GM23338 (cell line): ENCODE measurements around the gene TBC1D10B. TPM values are rescaled to one million over a fixed set of nuclear protein-coding genes. Genes with fewer than 3 reads are reported as not detected.

Source experiments
- ATAC-seq: fragments of 200-7000 bp; cut with Tn5 transposase; 3 replicates; pipeline ENCODE4 v1.9.1; 2020
- DNase-seq: peaks from one replicate; pipeline ENCODE4 v3.0.0-alpha.2; 2015; ENCODE audit warnings: low spot score
- H2AFZ ChIP-seq: fragments of 200-600 bp; sonication (generic); 2 replicates; pipeline ENCODE4 v1.8.0; 2016; ENCODE audit warnings: antibody characterized with exemption, mild to moderate bottlenecking, moderate library complexity
- H3F3A ChIP-seq: fragments of 200-600 bp; sonication (generic); replicated peaks from 2 replicates; pipeline ENCODE4 v1.8.0; 2017; ENCODE audit warnings: antibody characterized with exemption, mixed run types, low read depth
- H3K27ac ChIP-seq: fragments of 200-600 bp; sonication (generic); 2 replicates; pipeline ENCODE4 v1.6.1; 2016; ENCODE audit warnings: low read depth
- H3K27me3 ChIP-seq: fragments of 200-600 bp; sonication (generic); 2 replicates; pipeline ENCODE4 v1.8.0; 2016; ENCODE audit warnings: mild to moderate bottlenecking, mixed run types, moderate library complexity; ENCODE audit not compliant: insufficient read depth
- H3K36me3 ChIP-seq: fragments of 200-600 bp; sonication (generic); 2 replicates; pipeline ENCODE4 v1.8.0; 2016; ENCODE audit warnings: mild to moderate bottlenecking; ENCODE audit not compliant: insufficient read depth
- H3K4me1 ChIP-seq: fragments of 200-600 bp; sonication (generic); 2 replicates; pipeline ENCODE4 v1.8.0; 2016; ENCODE audit warnings: mild to moderate bottlenecking, moderate library complexity; ENCODE audit not compliant: insufficient read depth
- H3K4me2 ChIP-seq: fragments of 200-600 bp; sonication (generic); 2 replicates; pipeline ENCODE4 v1.7.1; 2017; ENCODE audit warnings: mixed run types
- H3K4me3 ChIP-seq: fragments of 200-600 bp; sonication (generic); 2 replicates; pipeline ENCODE4 v1.6.1; 2016; ENCODE audit warnings: mixed run types
- H3K79me2 ChIP-seq: fragments of 200-600 bp; sonication (generic); replicated peaks from 2 replicates; pipeline ENCODE4 v1.8.0; 2017; ENCODE audit warnings: mild to moderate bottlenecking; ENCODE audit not compliant: insufficient read depth
- H3K9me2 ChIP-seq: fragments of 200-600 bp; sonication (generic); 2 replicates; pipeline ENCODE4 v1.8.0; 2017; ENCODE audit not compliant: insufficient read depth
- H4K20me1 ChIP-seq: fragments of 200-600 bp; sonication (generic); replicated peaks from 2 replicates; pipeline ENCODE4 v1.8.0; 2017; ENCODE audit warnings: mild to moderate bottlenecking; ENCODE audit not compliant: insufficient read depth
- H3K27ac Mint-ChIP-seq: 2 replicates; pipeline ENCODE4 v1.8.0; 2020; ENCODE audit warnings: inconsistent platforms, mild to moderate bottlenecking, moderate library complexity, mixed read lengths
- H3K27me3 Mint-ChIP-seq: 3 replicates; pipeline ENCODE4 v1.8.0; 2022; ENCODE audit warnings: low read depth, mild to moderate bottlenecking, moderate library complexity, mixed read lengths, inconsistent platforms; ENCODE audit not compliant: insufficient read depth, poor library complexity
- H3K36me3 Mint-ChIP-seq: 3 replicates; pipeline ENCODE4 v1.8.0; 2021; ENCODE audit warnings: low read depth, mild to moderate bottlenecking, inconsistent platforms, moderate library complexity, mixed read lengths
- H3K4me1 Mint-ChIP-seq: 3 replicates; pipeline ENCODE4 v1.8.0; 2020; ENCODE audit warnings: mild to moderate bottlenecking, inconsistent platforms, mixed read lengths
- H3K4me3 Mint-ChIP-seq: 3 replicates; pipeline ENCODE4 v1.8.0; 2021; ENCODE audit warnings: moderate library complexity, mild to moderate bottlenecking, inconsistent platforms, mixed read lengths
- H3K9me3 Mint-ChIP-seq: 3 replicates; pipeline ENCODE4 v1.8.0; 2020; ENCODE audit warnings: moderate library complexity, mild to moderate bottlenecking, inconsistent platforms, mixed read lengths
- CREB1 ChIP-seq: fragments of 250-450 bp; sonication (Bioruptor Pico); IDR thresholded peaks from 2 replicates; pipeline ENCODE4 v1.5.0; 2020; ENCODE audit warnings: low read depth, mild to moderate bottlenecking, moderate library complexity
- ZNF331 ChIP-seq: fragments of 250-450 bp; sonication (Bioruptor Pico); IDR thresholded peaks from 2 replicates; pipeline ENCODE4 v1.5.0; 2020; ENCODE audit warnings: low read depth, mild to moderate bottlenecking, moderate library complexity
- polyA plus RNA-seq: library from polyadenylated mRNA; unstranded; fragments of >200 nt; fragmentation: Nextera tagmentation; extraction: Ambion mirVana; gene quantifications from 2 replicates; pipeline ENCODE4 v1.2.1, GENCODE V29; 2016
- total RNA-seq: library from RNA; depleted of rRNA; stranded (reverse); fragments of >200 nt; shearing (Covaris generic); gene quantifications from 2 replicates; pipeline ENCODE4 v1.2.3, GENCODE V29; 2014
- TF ChIP-seq, protein P1 (sequence below): fragments of 250-450 bp; sonication (Bioruptor Pico); IDR thresholded peaks from 2 replicates; pipeline ENCODE4 v1.5.0; 2020; ENCODE audit warnings: mild to moderate bottlenecking, moderate library complexity

Gene TBC1D10B
- total and polyA plus RNA-seq, 2 experiments from 2014 or later = 13.3 to 30.8 TPM

GRCh38 chr16:30394592-30395154, 24.4 kb upstream of the TBC1D10B start:
- Histone ChIP-seq H3K4me2 (peak overlapping the region; percentile 94), H3K9me2 (no peaks in the 10 kb centered on the region), H4K20me1 (peaks cover 15% of the 10 kb centered on the region; the same call in 1 of the 2 replicates), H3K4me3 (peak overlapping the region; percentile 96), H2AFZ (peak overlapping the region; percentile 90), H3K27me3 (no peaks in the 10 kb centered on the region), H3K27ac (peak overlapping the region; percentile 97), H3F3A (peaks cover 41% of the 10 kb centered on the region), H3K79me2 (peaks cover 20% of the 10 kb centered on the region), H3K4me1 (peaks cover 30% of the 10 kb centered on the region), H3K36me3 (peaks cover 9% of the 10 kb centered on the region; the same call in 1 of the 2 replicates)
- no peak for TF ChIP-seq CREB1 (CRISPR knock-in tag)
- H3K27me3 Mint-ChIP-seq = peaks cover 7% of the 10 kb centered on the region
- H3K27ac Mint-ChIP-seq = peak overlapping the region; percentile 94
- peak; percentile 89 for DNase-seq
- H3K36me3 Mint-ChIP-seq = peaks cover 32% of the 10 kb centered on the region
- peak overlapping the region; percentile 82 for H3K4me3 Mint-ChIP-seq
- peak; percentile 58 for ATAC-seq
- H3K4me1 Mint-ChIP-seq = peaks cover 33% of the 10 kb centered on the region
- H3K9me3 Mint-ChIP-seq = no peaks in the 10 kb centered on the region

GRCh38 chr16:30383521-30383920, 13.2 kb upstream of the TBC1D10B start:
- peaks cover 10% of the 10 kb centered on the region; the same call in 1 of the 2 replicates for H3F3A ChIP-seq
- DNase-seq = no peak
- H3K36me3 Mint-ChIP-seq = peaks cover 3% of the 10 kb centered on the region; the same call in 2 of the 3 replicates
- no peaks in the 10 kb centered on the region for H4K20me1 ChIP-seq
- no peaks in the 10 kb centered on the region for H3K27me3 ChIP-seq
- H3K79me2 ChIP-seq = 0 out of 2 replicates have a peak, but pooled peaks cover 4% of the 10 kb centered on the region
- peaks cover 9% of the 10 kb centered on the region for H3K27me3 Mint-ChIP-seq
- no peaks in the 10 kb centered on the region; the same call in none of the 3 replicates for H3K9me3 Mint-ChIP-seq
- H3K36me3 ChIP-seq = no peaks in the 10 kb centered on the region
- H3K4me2 ChIP-seq = no peak overlapping the region
- H3K4me3 Mint-ChIP-seq = no peak overlapping the region; the same call in 2 of the 3 replicates
- no peak overlapping the region for H3K27ac Mint-ChIP-seq
- H3K4me1 ChIP-seq = no peaks in the 10 kb centered on the region
- no peaks in the 10 kb centered on the region for H3K9me2 ChIP-seq
- no peak overlapping the region for H2AFZ ChIP-seq
- H3K4me1 Mint-ChIP-seq = peaks cover 10% of the 10 kb centered on the region; the same call in 1 of the 3 replicates
- no peak overlapping the region for H3K27ac ChIP-seq
- H3K4me3 ChIP-seq = no peak overlapping the region
- no peak for ATAC-seq
- TF ChIP-seq ZNF331 (CRISPR knock-in tag) = no peak
- TF ChIP-seq, protein P1, sequence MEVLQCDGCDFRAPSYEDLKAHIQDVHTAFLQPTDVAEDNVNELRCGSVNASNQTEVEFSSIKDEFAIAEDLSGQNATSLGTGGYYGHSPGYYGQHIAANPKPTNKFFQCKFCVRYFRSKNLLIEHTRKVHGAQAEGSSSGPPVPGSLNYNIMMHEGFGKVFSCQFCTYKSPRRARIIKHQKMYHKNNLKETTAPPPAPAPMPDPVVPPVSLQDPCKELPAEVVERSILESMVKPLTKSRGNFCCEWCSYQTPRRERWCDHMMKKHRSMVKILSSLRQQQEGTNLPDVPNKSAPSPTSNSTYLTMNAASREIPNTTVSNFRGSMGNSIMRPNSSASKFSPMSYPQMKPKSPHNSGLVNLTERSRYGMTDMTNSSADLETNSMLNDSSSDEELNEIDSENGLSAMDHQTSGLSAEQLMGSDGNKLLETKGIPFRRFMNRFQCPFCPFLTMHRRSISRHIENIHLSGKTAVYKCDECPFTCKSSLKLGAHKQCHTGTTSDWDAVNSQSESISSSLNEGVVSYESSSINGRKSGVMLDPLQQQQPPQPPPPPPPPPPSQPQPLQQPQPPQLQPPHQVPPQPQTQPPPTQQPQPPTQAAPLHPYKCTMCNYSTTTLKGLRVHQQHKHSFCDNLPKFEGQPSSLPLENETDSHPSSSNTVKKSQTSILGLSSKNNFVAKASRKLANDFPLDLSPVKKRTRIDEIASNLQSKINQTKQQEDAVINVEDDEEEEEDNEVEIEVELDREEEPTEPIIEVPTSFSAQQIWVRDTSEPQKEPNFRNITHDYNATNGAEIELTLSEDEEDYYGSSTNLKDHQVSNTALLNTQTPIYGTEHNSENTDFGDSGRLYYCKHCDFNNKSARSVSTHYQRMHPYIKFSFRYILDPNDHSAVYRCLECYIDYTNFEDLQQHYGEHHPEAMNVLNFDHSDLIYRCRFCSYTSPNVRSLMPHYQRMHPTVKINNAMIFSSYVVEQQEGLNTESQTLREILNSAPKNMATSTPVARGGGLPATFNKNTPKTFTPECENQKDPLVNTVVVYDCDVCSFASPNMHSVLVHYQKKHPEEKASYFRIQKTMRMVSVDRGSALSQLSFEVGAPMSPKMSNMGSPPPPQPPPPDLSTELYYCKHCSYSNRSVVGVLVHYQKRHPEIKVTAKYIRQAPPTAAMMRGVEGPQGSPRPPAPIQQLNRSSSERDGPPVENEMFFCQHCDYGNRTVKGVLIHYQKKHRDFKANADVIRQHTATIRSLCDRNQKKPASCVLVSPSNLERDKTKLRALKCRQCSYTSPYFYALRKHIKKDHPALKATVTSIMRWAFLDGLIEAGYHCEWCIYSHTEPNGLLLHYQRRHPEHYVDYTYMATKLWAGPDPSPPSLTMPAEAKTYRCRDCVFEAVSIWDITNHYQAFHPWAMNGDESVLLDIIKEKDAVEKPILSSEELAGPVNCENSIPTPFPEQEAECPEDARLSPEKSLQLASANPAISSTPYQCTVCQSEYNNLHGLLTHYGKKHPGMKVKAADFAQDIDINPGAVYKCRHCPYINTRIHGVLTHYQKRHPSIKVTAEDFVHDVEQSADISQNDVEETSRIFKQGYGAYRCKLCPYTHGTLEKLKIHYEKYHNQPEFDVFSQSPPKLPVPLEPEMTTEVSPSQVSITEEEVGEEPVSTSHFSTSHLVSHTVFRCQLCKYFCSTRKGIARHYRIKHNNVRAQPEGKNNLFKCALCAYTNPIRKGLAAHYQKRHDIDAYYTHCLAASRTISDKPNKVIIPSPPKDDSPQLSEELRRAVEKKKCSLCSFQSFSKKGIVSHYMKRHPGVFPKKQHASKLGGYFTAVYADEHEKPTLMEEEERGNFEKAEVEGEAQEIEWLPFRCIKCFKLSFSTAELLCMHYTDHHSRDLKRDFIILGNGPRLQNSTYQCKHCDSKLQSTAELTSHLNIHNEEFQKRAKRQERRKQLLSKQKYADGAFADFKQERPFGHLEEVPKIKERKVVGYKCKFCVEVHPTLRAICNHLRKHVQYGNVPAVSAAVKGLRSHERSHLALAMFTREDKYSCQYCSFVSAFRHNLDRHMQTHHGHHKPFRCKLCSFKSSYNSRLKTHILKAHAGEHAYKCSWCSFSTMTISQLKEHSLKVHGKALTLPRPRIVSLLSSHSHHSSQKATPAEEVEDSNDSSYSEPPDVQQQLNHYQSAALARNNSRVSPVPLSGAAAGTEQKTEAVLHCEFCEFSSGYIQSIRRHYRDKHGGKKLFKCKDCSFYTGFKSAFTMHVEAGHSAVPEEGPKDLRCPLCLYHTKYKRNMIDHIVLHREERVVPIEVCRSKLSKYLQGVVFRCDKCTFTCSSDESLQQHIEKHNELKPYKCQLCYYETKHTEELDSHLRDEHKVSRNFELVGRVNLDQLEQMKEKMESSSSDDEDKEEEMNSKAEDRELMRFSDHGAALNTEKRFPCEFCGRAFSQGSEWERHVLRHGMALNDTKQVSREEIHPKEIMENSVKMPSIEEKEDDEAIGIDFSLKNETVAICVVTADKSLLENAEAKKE (CRISPR knock-in tag) = no peak
